Jurkat, Clone E6-1 (cell line): ENCODE data around the gene KDM2A.

Experiments
- DNase-seq: peaks from one replicate; pipeline ENCODE4 v3.0.0-alpha.2; 2011; ENCODE audit warnings: low read depth, low spot score
- H3K4me3 ChIP-seq: 2 replicates; pipeline ENCODE4 v1.5.1; 2011; ENCODE audit warnings: mild to moderate bottlenecking, low read length, control low read depth, moderate library complexity

The KDM2A gene

DNA sequence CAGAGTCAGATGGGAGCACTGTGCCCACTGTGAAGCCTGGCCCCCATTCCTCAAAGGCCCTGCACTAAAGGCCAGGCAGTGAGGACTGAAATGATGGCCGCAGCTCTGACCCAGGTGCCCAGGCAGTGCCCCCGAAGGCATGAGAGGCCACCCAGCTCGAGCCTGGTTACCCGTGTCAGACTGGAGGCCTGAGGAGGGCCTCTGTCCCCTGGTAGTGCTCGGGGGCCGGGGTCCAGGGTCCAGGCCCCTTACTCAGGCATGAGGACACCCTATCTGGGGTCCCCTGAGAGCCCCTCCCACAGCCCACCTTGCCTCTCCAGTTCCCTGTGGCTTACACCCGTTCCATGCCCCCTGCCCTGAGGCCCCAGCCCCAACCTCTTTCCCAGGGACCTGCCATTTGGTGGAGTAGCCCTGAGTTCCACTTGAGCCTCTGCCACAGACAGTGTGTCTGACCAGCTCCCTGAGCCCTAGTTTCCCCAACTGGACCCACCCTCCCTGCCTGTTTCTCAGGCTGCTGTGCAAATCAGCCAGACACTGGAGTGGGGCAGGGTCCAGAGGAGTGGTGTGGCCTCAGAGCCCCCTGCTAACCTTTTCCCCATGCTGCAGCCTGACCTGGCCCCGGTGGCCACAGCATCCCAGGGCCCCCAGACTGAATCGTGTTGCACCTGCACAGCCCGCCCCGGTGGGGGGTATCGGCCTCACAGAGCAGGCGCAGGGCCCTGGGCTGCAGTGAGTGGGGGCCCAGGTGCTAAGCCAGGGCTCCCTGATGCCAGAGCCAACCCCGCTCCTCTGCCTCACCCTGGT, 159.3 kb downstream of the KDM2A start:
- peak overlapping the region; percentile 78 for H3K4me3 ChIP-seq
- no peak for DNase-seq

DNA sequence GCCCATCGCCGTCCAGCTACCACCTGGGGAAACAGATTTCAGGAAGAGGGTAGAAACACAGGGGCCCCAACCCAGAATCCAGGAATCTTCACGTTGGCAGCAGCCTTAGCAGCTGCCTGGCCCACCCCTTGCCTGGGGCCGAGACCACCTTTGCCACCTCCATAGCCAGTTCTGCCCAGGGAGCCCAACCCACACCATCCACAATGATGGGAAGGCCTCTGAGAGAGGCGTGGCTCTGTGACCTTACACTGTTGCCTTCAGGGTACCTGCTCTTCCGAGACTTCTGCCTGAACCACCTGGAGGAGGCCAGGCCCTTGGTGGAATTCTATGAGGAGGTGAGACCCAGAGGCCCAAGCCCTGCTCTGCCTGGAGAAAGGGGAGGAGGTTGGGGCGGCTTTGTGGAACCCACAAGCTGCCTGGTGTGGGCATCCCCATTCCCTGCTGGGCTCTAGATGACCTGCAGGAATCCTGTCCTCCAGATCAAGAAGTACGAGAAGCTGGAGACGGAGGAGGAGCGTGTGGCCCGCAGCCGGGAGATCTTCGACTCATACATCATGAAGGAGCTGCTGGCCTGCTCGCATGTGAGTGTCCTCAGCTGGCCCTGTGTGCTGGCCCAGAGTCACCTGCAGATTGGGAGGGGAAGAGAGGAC, 160.0 kb downstream of the KDM2A start:
- no peak overlapping the region for H3K4me3 ChIP-seq
- DNase-seq: no peak

DNA sequence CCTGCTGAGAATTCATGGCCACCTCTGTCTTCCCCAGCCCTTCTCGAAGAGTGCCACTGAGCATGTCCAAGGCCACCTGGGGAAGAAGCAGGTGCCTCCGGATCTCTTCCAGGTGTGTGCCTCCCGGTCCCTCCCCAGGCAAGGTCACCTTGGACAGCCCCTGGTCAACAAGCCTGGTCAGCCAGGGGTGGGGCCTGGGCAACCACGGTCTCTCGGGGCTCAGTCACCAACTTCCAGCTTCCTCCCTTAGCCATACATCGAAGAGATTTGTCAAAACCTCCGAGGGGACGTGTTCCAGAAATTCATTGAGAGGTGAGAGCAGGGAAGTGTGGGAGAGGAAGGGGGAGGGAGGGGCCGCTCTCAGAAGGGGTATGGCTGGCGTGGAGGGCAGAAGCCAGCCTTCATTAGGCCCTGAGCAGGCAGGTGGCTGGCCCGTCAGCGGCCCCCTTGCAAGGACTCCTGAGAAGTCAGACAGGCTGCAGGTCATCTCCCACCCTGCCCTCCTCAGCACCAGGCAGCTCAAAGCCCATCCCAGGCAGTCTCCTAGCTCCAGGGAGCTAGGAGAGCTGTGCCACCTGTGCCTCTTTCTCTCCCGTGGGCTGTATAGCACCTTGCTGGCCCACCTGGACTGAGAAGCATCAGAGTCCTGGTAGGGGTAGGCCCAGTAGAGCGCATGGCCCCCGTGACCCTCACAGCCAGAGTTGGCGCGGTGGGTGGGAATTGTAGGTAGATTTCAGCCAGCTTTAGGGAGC, 160.7 kb downstream of the KDM2A start:
- no peak overlapping the region for H3K4me3 ChIP-seq
- no peak for DNase-seq

DNA sequence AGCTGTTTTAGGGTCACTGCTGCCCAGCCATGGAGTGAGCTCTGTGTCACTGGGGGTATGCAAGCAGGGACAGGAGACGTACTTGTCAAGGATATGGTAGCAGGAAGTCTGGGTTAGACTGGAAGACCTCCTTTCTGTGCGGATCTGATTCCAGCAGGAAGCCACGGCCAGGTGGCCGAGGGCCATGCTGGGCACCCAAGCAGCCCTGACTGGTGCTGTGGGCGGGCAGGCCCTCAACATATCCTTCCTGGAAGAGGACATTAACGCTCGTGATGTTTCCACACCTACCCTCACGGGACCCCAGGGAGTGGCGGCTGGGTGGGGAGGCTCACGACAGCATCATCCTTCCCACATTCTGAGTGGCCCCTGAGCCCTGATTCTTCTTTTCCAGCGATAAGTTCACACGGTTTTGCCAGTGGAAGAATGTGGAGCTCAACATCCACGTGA, 161.3 kb downstream of the KDM2A start:
- DNase-seq: no peak
- H3K4me3 ChIP-seq: no peak overlapping the region

DNA sequence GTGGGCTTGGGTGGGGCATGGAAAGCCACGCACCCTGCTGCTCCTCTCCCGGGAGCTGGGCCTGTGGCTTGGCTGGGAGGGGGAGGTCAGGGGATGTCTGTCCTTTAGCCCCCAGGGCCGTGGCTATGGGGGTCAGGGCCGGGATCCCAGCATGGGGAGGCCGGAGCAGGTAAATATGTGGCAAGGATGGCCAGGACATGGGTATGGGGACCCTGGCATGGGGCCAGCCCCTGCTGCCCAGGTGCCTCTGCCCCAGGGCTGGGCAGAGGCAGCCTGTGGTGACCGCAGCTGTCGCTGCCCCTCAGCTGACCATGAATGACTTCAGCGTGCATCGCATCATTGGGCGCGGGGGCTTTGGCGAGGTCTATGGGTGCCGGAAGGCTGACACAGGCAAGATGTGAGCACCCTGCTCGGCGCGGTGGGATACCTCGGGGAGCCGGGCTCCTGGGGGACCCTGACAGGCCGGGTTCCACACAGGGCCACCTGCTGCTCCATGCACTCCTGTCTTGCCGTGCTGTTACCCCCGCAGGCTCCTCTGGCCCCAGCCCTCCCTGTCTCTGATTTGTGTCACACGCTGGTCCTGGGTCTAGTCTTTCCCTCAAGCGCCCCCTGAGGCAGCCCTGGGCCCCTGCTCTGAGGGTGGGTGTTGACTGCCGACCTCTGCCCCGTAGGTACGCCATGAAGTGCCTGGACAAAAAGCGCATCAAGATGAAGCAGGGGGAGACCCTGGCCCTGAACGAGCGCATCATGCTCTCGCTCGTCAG, 161.9 kb downstream of the KDM2A start:
- no peak for DNase-seq
- no peak overlapping the region for H3K4me3 ChIP-seq

DNA sequence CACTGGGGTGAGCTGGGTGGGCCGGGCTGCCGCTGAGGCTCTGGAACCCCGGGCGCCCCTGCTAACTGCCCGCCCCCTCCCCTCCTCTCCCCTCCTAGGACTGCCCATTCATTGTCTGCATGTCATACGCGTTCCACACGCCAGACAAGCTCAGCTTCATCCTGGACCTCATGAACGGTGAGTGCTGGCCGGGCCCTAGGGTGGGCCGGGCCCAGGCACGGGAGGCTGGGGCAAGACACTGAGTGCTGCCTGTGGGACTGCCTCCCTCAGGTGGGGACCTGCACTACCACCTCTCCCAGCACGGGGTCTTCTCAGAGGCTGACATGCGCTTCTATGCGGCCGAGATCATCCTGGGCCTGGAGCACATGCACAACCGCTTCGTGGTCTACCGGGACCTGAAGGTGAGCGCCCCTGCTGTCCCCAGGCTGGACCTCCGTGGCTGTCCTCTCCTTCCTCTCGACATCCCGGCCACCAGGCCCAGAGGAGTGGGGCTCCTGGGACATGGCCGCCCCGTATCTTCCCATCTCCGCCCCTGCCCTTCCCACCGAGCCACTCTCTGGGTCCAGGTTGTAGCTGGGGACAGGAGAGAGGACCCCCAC, 162.6 kb downstream of the KDM2A start:
- no peak for DNase-seq
- no peak overlapping the region for H3K4me3 ChIP-seq

DNA sequence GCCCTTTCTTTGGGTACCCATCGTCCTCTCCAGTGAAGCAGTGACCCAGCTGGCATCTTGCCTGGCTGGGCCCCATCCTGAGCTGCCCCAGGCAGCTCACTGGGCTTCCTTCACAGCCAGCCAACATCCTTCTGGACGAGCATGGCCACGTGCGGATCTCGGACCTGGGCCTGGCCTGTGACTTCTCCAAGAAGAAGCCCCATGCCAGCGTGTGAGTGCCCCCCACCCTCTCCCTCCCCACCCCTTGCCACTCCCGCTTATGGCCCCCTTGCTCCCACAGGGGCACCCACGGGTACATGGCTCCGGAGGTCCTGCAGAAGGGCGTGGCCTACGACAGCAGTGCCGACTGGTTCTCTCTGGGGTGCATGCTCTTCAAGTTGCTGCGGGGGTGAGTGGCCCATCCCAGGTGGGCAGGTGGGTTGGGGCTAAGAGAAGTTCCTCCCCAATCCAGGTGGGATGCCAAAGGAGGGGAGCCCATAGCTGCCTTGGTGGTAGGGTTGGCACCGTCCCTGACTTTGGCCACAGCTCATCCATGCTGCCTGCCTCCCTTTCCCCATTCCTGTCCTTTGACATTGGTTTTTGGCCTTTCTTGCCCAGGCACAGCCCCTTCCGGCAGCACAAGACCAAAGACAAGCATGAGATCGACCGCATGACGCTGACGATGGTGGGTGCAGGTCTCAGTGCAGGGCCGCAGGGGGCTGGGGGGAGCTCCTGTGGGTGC, 163.3 kb downstream of the KDM2A start:
- H3K4me3 ChIP-seq: no peak overlapping the region
- no peak for DNase-seq

DNA sequence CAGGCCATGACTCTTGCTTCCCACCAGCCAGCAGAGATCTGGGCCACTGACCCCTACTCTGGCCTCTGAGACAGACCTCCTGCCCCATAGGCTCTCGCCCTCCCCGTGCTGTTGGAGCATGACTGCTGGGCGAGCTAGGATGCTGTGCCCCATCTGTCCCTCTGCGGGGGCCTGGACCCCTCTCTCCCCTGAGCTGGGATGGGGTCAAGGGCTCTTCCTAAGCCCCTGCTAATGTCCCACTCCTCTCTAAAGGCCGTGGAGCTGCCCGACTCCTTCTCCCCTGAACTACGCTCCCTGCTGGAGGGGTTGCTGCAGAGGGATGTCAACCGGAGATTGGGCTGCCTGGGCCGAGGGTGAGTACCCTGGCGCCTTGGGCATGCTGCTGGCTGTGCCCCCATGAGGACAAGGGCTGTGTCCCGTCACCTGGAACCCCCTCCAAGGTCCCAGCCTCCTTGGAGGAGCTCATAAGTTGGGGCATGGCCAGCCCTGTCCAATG, 163.9 kb downstream of the KDM2A start:
- no peak for DNase-seq
- H3K4me3 ChIP-seq: no peak overlapping the region

DNA sequence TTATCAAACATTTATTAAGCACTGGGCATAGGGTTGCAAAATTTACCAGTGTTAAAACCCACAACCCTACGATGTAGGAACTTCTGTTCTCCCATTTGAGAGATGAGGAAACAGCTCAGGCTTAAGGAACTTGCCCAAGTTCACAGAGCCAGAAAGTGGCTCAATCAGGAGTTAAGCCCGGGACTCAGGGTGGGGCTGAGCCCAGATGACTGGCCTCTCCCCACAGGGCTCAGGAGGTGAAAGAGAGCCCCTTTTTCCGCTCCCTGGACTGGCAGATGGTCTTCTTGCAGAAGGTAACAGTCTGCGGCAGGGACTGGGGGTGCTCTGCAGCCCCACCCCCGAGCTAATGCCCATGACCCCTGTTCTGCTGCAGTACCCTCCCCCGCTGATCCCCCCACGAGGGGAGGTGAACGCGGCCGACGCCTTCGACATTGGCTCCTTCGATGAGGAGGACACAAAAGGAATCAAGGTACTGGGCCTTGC, 164.5 kb downstream of the KDM2A start:
- DNase-seq: no peak
- H3K4me3 ChIP-seq: no peak overlapping the region

DNA sequence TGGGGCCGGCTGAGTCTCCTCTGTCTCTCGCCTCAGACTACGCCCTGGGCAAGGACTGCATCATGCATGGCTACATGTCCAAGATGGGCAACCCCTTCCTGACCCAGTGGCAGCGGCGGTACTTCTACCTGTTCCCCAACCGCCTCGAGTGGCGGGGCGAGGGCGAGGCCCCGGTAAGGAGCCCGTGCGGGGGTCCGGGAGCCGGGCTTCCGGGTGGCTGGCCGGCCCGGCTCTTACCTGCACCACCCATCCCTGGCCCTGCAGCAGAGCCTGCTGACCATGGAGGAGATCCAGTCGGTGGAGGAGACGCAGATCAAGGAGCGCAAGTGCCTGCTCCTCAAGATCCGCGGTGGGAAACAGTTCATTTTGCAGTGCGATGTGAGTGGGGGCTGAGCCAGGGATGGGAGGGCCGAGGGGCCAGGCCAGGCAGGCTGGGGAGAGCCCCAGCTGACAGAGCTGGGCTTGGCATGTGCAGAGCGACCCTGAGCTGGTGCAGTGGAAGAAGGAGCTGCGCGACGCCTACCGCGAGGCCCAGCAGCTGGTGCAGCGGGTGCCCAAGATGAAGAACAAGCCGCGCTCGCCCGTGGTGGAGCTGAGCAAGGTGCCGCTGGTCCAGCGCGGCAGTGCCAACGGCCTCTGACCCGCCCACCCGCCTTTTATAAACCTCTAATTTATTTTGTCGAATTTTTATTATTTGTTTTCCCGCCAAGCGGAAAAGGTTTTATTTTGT, 165.9 kb downstream of the KDM2A start:
- no peak overlapping the region for H3K4me3 ChIP-seq
- no peak for DNase-seq

DNA sequence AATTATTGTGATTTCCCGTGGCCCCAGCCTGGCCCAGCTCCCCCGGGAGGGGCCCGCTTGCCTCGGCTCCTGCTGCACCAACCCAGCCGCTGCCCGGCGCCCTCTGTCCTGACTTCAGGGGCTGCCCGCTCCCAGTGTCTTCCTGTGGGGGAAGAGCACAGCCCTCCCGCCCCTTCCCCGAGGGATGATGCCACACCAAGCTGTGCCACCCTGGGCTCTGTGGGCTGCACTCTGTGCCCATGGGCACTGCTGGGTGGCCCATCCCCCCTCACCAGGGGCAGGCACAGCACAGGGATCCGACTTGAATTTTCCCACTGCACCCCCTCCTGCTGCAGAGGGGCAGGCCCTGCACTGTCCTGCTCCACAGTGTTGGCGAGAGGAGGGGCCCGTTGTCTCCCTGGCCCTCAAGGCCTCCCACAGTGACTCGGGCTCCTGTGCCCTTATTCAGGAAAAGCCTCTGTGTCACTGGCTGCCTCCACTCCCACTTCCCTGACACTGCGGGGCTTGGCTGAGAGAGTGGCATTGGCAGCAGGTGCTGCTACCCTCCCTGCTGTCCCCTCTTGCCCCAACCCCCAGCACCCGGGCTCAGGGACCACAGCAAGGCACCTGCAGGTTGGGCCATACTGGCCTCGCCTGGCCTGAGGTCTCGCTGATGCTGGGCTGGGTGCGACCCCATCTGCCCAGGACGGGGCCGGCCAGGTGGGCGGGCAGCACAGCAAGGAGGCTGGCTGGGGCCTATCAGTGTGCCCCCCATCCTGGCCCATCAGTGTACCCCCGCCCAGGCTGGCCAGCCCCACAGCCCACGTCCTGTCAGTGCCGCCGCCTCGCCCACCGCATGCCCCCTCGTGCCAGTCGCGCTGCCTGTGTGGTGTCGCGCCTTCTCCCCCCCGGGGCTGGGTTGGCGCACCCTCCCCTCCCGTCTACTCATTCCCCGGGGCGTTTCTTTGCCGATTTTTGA, 166.8 kb downstream of the KDM2A start:
- DNase-seq: no peak
- no peak overlapping the region for H3K4me3 ChIP-seq

DNA sequence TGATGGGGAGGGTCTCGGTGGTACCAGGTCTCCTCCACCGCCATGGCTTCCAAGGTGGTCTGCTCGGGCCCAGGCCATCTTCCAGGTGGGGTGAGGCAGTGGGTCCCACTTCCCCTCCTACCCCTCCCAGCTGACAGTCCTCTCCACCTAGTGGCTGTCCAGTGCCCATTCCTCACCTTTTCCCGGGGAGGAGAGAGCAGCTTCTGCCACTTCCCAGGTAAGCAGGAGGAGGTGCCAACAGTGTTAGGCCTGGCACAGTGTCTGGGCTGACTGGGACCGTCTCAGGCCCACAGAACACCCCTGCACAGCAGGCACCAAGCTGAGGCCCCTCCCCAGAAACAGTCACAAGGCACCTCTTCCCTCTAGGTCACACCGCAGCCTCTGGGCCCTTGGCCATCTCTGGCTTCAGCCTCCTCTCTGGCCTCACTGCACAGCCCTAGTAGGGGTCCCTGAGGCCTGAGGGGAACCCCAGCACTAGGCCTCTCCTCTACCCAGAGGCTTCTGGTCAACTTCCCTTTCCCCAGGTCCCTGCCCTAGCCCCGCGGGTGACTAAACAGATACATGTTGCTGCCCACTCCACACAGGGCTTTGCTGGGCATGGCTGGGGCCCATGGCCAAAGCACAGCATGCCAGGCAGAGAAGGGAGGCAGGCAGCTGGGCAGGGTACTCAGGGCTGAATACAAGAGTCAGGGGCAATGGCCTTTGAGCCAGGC, 167.7 kb downstream of the KDM2A start:
- H3K4me3 ChIP-seq: peak overlapping the region; percentile 80
- DNase-seq: no peak

DNA sequence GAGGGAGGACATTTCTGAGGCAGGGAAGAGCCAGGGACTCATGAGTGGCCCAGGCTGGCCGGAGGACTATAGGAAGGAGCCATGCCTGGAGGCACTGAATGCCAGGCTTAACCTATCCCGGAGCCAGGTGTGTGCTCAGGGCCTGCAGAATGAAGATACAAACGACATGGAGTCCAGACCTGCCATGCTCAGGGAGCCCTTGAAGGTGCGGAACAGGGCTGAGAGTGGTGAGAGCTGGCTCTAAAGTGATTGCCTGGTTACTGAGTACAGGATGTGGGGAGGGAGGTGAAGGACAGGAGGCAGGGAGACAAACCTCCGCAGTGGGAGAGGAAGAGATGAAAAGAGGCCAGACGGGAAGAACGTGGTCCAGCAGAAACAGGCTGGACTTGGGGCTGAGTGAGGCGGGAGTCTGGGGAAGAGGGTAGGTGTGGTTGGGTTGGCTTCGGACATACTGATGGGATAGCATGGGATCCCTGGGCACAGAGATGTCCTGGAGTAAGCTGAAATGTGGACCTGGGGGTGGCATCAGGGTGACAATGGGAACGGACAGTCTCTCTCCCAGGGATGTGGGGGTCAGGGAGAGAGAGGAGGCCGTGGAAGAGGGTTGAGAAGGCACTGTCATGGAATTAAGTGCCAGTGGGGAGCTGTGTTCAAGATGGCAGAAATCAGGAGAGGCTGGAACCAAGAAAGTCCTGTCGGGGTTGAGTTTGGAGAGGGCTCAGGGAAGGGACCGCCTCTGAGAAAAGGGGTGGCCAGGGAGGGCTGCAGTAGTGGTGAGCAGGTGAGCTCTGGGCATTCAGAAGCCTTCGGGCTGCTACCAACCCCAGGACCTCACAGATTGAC, 168.5 kb downstream of the KDM2A start:
- DNase-seq: peak; percentile 80
- H3K4me3 ChIP-seq: peak overlapping the region; percentile 80

DNA sequence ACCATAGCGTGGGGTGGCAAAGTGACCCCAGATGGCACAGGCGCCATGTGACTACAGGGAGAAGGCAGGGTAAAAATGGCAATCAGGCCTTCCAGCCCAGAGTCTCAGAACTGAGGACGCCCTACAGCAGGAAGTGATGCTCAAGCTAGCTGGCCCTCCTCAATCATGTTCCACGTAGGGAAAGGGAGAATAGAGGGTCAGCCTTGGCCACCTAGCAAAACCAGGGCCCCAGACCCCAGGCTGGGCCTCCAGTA, 169.1 kb downstream of the KDM2A start:
- no peak for DNase-seq
- peak overlapping the region; percentile 80 for H3K4me3 ChIP-seq
